HS-27A (cell line): Measurements from ENCODE around the gene MOB3C.

Experiments
- DNase-seq: peaks from one replicate; pipeline ENCODE4 v3.0.0-alpha.2; 2012; ENCODE audit warnings: low read depth, missing footprints

Gene MOB3C

GRCh38 chr1:46571691-46572225 is 44.9 kb downstream of the MOB3C start:
- no peak for DNase-seq

- no peak for DNase-seq
Observed at GRCh38 chr1:46569884-46570725, 46.5 kb downstream of the MOB3C start.

GRCh38 chr1:46569116-46569515 is 47.5 kb downstream of the MOB3C start:
- no peak for DNase-seq

GRCh38 chr1:46568461-46568891 is 48.1 kb downstream of the MOB3C start:
- no peak for DNase-seq

- DNase-seq = no peak
Observed at GRCh38 chr1:46563341-46563740, 53.3 kb downstream of the MOB3C start.

- DNase-seq = no peak
Observed at GRCh38 chr1:46562498-46562897, 54.1 kb downstream of the MOB3C start.

GRCh38 chr1:46558966-46559365 is 57.6 kb downstream of the MOB3C start:
- no peak for DNase-seq

- no peak for DNase-seq
Observed at GRCh38 chr1:46558141-46558963, 58.3 kb downstream of the MOB3C start.
